Posterior vena cava (tissue), 2 donors: ENCODE results near the gene HSPBAP1. TPM values are rescaled to one million over a fixed set of nuclear protein-coding genes. Genes with fewer than 3 reads are reported as not detected.
"Not testable (repeated sequence)": the region's sequence is repeated elsewhere in the genome, so short reads cannot be mapped to it uniquely, and the experiment has no call there.

Experiments
- DNase-seq: peaks from one replicate; pipeline ENCODE4 v3.0.0-alpha.2; 2020; ENCODE audit warnings: low spot score
- intact Hi-C, 2 donors: fragments of 100-400 bp; cut with DNase I; formaldehyde crosslinking; loops; one replicate each; pipeline versions ENCODE4 v1.14.1 to v1.14.2; 2022 to 2023
- total RNA-seq, 2 donors: library from RNA; stranded (reverse); fragmentation: NEBNext Ultra II Directional; extraction: Animal tissue kit (Norgen Biotek cat#: 25700); gene quantifications; one replicate each; pipeline ENCODE4 v1.2.1, GENCODE V29; 2021
- donor health status: DM: yes; HTN: yes; CAD: no.
- donor health status: DM: yes; HTN: yes; CAD: no.

Gene HSPBAP1
- total RNA-seq, 2 donors from 2014 or later, result 7.8 to 9.1 TPM

DNA sequence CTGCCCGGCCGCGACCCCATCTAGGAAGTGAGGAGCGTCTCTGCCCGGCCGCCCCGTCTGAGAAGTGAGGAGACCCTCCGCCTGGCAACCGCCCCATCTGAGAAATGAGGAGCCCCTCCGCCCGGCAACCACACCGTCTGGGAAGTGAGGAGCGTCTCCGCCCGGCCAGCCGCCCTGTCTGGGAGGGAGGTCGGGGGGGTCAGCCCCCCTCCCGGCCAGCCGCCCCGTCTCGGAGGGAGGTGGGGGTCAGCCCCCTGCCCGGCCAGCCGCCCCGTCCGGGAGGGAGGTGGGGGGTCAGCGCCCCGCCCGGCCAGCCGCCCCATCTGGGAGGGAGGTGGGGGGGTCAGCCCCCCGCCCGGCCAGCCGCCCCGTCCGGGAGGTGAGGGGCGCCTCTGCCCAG lies 46.3 kb downstream of the HSPBAP1 start:
- intact Hi-C loops, DNase-seq: not testable (repeated sequence)

DNA sequence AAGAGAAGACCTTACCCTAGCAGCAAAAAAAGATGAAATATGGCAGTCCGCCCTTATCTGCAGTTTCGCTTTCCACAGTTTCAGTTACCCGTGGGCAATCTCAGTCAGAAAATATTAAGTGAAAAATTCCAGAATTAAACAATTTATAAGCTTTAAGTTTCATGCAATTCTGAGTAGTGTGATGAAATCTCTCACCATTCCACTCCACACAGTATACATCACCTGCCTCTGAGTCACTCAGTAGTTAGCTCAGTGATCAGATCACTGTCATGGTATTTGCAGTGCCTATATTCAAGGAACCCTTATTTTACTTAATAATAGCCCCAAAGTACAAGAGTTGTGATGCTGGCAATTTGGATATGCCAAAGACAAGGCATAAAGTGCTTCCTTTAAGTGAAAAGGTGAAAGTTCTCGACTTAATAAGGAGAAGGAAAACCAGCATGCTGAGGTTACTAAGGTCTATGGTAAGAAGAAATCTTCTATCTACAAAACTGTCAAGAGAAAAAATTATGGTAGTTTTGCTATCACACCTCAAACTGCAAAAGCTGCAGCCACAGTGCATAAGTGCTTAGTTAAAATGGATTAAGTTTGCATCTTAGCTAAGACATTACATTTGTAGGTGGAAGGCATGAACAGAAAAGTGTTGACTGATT lies 48.1 kb downstream of the HSPBAP1 start:
- no peak for DNase-seq
- intact Hi-C loops, result no loop called here

DNA sequence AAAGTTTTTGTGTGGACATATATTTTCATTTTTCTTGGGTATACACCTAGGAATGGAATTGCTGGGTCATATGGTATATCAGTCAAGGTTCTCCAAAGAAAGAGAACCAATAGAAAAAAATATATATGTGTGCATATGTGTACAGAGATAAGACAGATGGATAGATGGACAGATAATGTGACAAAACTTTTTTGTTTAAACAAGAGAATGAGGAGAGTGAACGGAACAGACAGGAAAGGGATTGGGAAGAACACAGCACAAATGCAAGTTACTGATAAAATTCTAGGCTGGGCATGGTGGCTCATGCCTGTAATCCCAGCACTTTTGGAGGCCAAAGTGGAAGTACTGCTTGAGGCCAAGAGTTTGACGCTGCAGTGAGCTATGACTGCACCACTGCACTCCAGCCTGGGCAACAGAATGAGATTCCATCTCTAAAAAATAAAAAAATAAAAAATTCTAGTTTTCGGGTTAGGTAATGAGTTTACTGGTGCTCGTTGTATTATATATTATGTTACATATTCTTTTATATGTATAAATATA lies 50.0 kb downstream of the HSPBAP1 start:
- intact Hi-C loops, result no loop called here
- no peak for DNase-seq

DNA sequence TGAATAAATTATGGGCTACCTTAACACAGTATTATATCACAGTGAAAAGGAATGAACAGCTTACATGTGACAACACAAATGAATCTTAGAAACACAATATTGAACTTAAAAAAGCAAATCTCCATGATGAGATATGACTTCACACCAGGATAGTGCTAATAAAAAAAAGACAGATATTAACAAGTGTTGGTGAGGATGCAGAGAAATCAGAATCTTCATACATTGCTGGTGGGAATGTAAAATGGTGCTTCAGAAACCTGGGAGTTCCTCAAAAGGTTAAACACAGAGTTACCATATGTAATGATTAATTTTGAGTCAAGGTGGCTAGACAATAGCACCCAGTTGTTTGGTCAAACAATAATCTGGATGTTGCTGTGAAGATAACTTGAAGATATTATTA lies 51.4 kb downstream of the HSPBAP1 start:
- intact Hi-C loops, result no loop called here

DNA sequence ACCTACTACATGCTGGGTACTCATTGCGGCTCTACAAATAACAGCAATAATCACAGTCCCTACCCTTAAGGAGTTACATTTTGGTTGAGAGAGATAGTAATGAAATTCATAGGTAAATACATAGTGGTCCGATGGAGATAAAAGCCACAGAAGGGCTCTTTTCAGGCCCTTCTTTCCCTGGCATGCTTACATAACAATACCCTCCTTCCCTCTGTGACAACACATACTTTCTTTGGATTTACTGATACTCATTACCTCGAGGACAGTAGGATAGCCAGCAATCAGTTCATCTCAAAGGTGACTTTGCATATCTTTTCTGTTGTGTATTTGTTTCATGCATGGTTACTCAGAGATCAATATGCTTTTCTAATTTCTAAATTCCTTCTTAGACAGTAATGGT lies 54.5 kb downstream of the HSPBAP1 start:
- DNase-seq, result no peak
- intact Hi-C loops, result no loop called here

More for the DNA sequence above, 51.4 kb downstream of the HSPBAP1 start:
- DNase-seq, result no peak

DNA sequence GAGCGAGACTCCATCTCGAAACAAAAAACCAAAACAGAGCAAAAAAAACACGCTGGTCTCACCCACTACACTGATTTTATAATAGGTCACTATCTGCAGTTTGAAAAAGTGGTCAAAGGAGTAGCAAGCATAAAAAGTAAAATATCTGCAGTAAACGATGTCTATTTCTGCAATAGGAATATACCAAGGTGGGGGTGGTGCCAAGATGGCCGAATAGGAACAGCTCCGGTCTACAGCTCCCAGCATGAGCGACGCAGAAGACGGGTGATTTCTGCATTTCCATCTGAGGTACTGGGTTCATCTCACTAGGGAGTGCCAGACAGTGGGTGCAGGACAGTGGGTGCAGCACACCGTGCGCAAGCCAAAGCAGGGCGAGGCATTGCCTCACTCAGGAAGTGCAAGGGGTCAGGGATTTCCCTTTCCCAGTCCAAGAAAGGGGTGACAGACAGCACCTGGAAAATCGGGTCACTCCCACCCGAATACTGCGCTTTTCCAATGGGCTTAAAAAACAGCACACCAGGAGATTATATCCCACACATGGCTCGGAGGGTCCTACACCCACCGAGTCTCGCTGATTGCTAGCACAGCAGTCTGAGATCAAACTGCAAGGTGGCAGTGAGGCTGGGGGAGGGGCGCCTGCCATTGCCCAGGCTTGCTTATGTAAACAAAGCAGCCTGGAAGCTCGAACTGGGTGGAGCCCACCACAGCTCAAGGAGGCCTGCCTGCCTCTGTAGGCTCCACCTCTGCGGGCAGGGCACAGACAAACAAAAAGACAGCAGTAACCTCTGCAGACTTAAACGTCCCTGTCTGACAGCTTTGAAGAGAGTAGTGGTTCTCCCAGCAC lies 60.7 kb downstream of the HSPBAP1 start:
- intact Hi-C loops, result not testable (repeated sequence)

DNA sequence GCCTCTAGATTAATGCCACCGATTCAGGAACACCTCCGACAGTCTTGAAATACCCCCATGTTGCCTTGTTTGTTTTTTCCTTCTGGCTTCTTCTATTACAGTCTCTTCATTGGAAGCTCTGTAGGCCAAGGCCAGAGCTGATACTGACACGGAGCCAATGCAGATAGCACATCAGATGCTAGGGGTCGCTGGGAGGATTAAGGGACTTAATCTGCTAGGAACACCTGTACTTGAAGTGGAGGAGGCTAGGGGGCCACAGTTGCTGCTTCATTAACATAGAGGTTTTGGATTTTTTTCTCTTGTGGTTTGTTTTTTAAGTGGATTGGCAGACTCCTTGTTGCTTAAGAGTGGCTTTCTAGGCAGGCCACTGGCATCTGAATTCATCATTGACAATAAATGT lies 63.4 kb downstream of the HSPBAP1 start:
- intact Hi-C loops, result no loop called here
- no peak for DNase-seq

More for the DNA sequence above, 60.7 kb downstream of the HSPBAP1 start:
- DNase-seq, result not testable (repeated sequence)

DNA sequence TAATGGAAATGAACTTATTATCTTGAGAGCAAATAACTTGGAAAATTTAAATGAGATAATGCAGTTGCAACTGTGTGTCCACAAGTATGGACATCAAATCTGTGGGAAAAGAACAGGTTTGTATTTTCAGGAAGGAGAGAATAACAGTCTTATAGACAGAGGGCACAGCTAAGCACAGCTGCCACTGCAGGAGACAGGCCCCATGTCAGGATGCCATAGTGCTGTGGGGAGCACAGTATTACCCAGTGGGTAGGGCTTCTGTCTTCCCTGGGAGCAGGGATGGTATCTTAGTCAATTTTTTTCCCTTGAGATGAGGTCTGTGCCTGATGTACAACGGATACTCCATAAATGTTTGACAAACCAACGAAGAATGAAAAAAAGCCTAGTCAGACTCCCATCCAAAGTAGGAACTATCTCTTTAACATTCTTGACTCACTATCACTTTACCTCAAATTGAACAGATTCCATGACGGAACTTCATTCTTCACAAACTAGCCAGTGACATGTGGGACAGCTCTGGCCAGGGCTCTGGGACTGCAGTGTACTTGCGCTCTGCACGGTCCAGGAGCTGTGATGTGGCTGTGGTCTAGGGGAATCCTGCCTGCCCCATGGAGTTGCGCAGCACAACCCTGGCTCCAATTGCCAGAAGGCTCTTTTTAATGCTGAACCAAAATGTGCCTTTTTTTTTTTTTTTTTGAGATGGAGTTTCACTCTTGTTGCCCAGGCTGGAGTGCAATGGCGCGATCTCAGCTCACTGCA lies 64.7 kb downstream of the HSPBAP1 start:
- intact Hi-C loops, result no loop called here
- DNase-seq, result no peak

DNA sequence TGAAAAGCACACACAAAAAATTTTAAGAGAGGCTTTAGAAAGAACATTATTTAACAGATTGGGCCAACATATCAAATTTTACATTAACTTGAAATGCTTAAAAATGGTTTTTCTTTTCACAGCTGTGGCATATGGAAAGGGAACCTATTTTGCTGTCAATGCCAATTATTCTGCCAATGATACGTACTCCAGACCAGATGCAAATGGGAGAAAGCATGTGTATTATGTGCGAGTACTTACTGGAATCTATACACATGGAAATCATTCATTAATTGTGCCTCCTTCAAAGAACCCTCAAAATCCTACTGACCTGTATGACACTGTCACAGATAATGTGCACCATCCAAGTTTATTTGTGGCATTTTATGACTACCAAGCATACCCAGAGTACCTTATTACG lies 65.4 kb downstream of the HSPBAP1 start:
- intact Hi-C loops, result no loop called here
- DNase-seq, result no peak

DNA sequence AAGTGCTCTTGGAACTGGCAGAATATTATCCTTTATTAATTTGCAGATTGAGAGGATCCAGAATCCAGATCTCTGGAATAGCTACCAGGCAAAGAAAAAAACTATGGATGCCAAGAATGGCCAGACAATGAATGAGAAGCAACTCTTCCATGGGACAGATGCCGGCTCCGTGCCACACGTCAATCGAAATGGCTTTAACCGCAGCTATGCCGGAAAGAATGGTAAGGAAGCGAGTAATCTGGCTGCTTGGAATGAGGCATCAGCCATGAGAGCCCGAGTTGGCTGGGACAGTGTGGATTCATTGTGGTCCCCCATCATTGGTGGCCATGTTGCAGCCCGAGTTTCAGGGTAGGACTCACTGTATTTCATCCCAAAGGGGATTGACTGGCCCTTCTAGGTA lies 65.9 kb downstream of the HSPBAP1 start:
- no peak for DNase-seq
- intact Hi-C loops, result no loop called here

DNA sequence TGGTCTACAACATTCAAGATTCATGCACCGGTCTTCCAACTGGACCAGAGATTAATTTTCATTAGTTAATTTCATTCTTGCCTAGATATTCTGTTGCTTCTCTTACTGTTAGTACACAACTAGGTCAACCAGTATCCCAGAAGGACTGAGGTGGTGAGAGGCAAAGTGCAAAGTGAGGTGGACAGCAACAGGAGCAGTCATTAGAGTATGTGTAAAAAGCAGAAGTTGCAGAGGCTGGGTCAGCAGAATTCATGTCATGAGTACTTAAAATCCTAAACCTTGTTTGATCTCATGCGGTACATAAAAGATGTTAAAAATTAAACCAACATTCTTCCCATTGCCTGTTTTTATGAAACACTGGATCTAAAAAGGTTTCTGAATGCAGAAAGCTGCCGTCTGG lies 66.3 kb downstream of the HSPBAP1 start:
- intact Hi-C loops, result no loop called here
- no peak for DNase-seq

DNA sequence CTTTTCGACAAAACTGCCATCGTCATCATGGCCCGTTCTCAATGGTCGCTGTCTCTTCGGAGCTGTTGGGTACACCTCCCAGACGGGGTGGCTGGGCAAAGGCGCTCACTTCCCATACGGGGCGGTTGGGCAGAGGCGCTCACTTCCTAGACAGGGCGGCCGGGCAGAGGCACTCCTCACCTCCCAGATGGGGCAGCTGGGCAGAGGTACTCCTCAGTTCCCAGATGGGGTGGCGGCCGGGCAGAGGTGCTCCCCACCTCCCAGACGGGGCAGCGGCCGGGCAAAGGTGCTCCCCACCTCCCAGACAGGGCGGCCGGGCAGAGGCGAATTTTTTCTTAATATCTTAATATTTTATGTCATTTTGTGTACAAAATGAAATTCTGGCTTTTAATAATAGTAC lies 68.5 kb downstream of the HSPBAP1 start:
- DNase-seq, result peak; percentile 73

DNA sequence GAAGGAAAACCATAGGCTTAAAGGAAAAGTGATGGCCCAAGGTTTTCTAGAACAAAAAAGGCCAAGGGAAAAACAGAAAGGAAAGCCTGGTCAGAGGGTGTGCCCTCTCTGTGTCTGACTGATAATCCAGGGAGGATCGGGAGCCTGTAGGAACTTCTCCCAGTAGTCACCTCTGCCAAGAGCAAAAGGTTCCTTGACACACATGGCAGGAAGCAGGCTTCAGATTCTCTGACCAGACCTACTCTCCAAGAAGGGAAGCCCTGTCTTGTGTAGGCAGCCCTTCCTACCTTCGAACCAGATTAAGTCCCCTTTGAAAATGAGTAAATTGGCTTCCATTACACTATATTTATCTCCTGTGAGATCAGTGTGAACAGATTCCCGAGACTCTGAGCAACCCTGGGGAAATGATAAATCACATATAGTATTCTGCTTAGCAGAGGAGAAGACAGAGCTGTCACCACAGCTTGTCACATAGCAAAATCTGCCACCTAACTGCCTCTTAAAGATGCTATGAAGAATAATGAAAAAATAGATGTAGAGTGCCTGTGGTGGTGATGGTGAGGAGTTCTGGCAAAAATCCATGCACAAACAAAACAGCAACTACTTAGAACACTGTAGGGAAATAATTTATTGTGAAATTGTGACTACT lies 74.2 kb downstream of the HSPBAP1 start:
- DNase-seq, result no peak
- intact Hi-C loops, result no loop called here

More for the DNA sequence above, 68.5 kb downstream of the HSPBAP1 start:
- intact Hi-C loops, result no loop called here

DNA sequence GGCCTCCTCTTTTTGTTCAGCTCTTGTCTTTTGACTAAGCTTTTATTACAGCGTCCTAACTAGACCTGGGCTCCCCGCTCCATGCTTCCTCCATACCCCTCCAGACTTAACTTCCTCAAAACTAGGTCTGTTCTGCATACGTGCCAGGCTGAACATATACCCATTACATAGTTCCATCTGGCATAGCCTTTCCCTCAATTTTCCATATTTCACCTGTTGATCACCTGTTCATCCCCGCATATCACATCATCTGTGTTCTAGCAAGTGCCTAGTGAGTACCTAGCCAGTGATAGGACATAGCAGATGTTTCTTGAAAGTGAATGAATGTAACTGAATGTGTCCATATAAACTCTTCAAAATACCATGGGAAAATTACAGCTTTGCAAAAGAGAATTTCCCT lies 77.0 kb downstream of the HSPBAP1 start:
- no peak for DNase-seq
- intact Hi-C loops, result no loop called here

DNA sequence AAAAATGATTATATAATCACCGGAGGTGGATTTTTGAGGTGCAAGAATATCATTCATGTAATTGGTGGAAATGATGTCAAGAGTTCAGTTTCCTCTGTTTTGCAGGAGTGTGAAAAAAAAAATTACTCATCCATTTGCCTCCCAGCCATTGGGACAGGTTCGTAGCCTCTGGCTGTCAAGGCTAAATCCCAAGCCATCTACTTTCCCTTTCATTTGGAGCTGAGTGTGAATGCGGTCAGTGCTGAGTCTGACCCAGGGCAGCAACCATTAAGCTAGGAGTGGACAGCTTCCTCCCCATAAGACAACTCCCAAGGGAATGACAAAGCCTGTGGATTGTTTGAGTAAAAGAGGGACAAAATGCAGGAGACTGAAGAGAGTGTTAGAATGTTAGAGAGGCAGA lies 79.4 kb downstream of the HSPBAP1 start:
- intact Hi-C loops, result no loop called here
- DNase-seq, result no peak

DNA sequence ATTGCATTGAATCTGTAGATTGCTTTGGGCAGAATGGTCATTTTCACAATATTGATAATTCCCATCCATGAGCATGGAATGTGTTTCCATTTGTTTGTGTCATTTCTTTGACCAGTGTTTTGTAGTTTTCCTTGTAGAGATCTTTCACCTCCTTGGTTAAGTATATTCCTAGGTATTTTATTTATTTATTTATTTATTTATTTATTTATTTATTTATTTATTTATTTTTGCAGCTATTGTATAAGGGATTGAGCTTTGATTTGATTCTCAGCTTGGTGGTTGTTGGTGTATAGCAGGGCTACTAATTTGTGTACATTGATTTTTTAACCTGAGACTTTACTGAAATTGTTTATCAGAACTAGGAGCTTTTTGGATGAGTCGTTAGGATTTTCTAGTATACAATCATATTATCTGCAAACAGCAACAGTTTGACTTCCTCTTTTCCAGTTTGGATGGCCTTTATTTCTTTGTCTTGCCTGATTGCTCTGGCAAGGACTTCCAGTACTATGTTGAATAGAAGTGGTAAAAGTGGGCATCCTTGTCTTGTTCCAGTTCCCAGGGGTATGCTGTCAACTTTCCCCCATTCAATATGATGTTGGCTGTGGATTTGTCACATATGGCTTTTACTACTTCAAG lies 82.9 kb downstream of the HSPBAP1 start:
- DNase-seq, intact Hi-C loops: not testable (repeated sequence)

DNA sequence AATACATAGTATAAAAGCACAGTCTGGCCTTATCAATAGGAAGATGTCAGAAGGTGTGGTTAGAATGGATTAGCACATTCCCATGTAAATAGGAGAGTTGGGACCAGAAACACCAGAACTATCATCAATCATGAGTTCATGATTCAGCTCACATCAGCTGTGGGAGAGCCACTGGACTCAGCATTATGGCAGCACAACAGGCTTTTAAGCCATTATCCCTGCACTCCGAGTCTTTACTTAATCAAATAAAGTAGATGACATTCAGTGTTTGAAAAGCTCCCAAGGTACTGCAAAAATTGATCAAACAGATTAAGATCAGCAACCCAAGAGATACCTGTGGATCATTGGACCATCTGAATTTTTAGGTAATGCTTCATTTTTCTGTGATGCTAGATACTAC lies 88.3 kb downstream of the HSPBAP1 start:
- intact Hi-C loops, result no loop called here
- DNase-seq, result no peak

DNA sequence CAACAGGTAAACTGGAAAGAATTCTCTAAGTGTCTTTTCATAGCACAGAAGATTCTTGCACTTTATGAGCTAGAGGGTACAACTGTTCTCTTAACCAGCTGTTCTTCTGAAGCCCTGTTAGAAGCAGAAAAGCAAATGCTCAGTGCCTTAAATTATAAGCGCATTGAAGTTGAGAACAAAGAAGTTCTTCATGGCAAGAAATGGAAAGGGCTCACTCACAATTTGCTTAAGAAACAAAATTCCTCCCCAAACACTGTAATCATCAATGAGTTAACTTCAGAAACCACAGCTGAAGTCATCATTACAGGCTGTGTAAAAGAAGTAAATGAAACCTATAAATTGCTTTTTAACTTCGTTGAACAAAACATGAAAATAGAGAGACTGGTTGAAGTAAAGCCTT lies 93.4 kb downstream of the HSPBAP1 start:
- intact Hi-C loops, result no loop called here
- no peak for DNase-seq
